ENCODE data around the gene DRP2. TPM values are rescaled to one million over a fixed set of nuclear protein-coding genes. Genes with fewer than 3 reads are reported as not detected.

Gene DRP2
- total and polyA plus RNA-seq, 7 donors: 0.48 to 7.1 (median 5.3) TPM; not detected in 1

GRCh38 chrX:101219864-101220346 is 319 bp downstream of the DRP2 start:
- DNase-seq: no peak
- no peaks in the 10 kb centered on the region for H3K36me3 ChIP-seq
- H3K27me3 ChIP-seq: no peaks in the 10 kb centered on the region
- no peaks in the 10 kb centered on the region for H3K9me3 ChIP-seq
- H3K27ac ChIP-seq: peak overlapping the region in 3 of 4 donors; percentile 55 to 64 (median 61)
- no peaks in the 10 kb centered on the region for H3K4me1 ChIP-seq
- 42 to 77% methylated on average over 12 of the region's 12 CpGs for WGBS, 2 donors
- H3K4me3 ChIP-seq: peak overlapping the region in 3 of 4 donors; percentile 21 to 33 (median 26)
- intact Hi-C loops (cut with DNase I): no loop called here
- TF ChIP-seq EP300 (IDR thresholded peaks at IDR 0.05): no peak

DNA sequence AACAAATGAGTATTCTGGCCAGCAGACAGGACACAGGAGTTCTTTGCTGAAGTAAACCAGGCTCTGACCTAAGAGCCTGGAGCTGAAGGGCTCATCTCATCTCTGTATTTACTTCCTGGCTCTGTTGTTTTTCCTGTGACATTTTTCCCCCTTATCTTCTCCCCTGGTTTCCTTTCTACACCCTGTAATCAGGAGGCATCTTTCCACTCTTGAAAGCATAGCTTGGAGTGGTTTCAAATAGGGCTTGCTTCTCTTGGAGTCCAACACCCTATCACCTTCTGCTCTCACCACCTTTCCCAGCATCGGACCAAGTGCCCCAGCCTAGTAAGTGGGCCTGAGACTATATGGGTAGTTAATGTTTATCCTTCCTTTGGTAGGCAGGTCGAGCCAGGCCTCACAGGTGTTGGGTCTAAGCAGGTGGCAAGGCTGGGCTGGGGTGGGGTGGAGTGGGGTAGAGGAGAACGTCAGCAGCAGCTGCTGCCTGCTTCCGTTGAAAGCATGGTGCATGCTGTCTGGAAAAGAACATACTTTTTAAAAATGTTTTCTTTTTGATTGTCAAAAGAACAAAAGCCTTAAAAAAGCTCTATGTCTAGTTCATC is 1.2 kb downstream of the DRP2 start:
- Histone ChIP-seq H3K4me1 (no peaks in the 10 kb centered on the region), H3K27ac (peak overlapping the region in 3 of 4 donors; percentile 55 to 64 (median 61)), H3K36me3 (no peaks in the 10 kb centered on the region), H3K4me3 (peak overlapping the region in 2 of 4 donors; percentile 26 to 33), H3K9me3 (no peaks in the 10 kb centered on the region), H3K27me3 (no peaks in the 10 kb centered on the region)
- intact Hi-C loops (cut with DNase I): no loop called here
- WGBS, 2 donors: 13 to 41% methylated on average over 4 of the region's 4 CpGs
- no peak for DNase-seq
- TF ChIP-seq EP300 (IDR thresholded peaks at IDR 0.05) (no peak), POLR2A (IDR thresholded peaks at IDR 0.05) (no peak), POLR2AphosphoS5 (IDR thresholded peaks at IDR 0.05) (no peak), CTCF (IDR thresholded peaks at IDR 0.05) (no peak)

DNA sequence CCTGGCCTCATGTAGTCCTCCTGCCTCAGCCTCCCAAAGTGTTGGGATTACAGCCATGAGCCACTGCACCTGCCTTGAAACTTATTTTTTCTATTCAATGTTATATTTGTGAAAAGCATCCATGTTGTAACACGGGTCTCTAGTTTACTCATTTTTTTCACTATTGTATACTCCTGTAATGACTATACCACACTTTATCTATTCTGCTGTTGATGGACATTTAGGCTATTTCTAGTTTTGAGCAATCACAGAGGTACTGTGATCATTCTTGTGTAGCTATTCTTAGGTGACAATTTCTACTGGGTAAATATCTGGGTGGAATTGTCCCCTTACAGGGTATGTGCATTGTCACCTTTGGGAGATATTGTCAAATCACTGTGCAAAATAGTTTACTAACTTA is 3.6 kb downstream of the DRP2 start:
- 66 to 88% methylated on average over 1 of the region's 1 CpG for WGBS, 2 donors
- Histone ChIP-seq H3K9me3 (no peaks in the 10 kb centered on the region), H3K36me3 (no peaks in the 10 kb centered on the region), H3K4me1 (no peaks in the 10 kb centered on the region), H3K27me3 (no peaks in the 10 kb centered on the region), H3K27ac (no peak overlapping the region), H3K4me3 (no peak overlapping the region)
- no peak for DNase-seq
- intact Hi-C loops (cut with DNase I): no loop called here
- no peak for TF ChIP-seq CTCF (IDR thresholded peaks at IDR 0.05)
- TF ChIP-seq POLR2AphosphoS5 (IDR thresholded peaks at IDR 0.05): no peak
- TF ChIP-seq EP300 (IDR thresholded peaks at IDR 0.05): no peak
- no peak for TF ChIP-seq POLR2A (IDR thresholded peaks at IDR 0.05)

DNA sequence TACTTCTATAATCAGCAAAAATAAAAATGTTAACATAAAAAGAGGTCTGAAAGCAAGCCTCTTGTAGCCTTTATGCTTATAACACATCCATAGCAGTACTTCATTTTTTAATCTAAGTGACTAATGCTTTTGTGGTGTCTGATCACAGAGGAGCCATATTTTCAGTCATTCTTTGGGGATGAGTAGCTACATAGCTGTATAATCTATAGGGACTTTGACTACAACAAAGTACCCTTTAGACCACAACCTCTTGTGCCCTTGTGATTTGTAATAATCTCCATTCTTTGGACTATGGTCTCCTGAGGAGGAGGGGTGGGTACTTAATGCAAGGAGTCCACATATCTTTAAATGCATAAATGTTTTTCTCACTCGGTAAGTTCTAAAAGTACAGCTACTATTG is 9.6 kb downstream of the DRP2 start:
- DNase-seq: no peak
- H3K36me3 ChIP-seq: no peaks in the 10 kb centered on the region
- H3K27ac ChIP-seq: no peak overlapping the region
- TF ChIP-seq POLR2A (IDR thresholded peaks at IDR 0.05) (no peak), EP300 (IDR thresholded peaks at IDR 0.05) (no peak), POLR2AphosphoS5 (IDR thresholded peaks at IDR 0.05) (no peak)
- H3K4me3 ChIP-seq: no peak overlapping the region
- intact Hi-C loops (cut with DNase I): no loop called here
- H3K9me3 ChIP-seq: no peaks in the 10 kb centered on the region
- no peaks in the 10 kb centered on the region for H3K4me1 ChIP-seq
- H3K27me3 ChIP-seq: no peaks in the 10 kb centered on the region
- WGBS, 2 donors: 83 to 96% methylated on average over 1 of the region's 1 CpG

DNA sequence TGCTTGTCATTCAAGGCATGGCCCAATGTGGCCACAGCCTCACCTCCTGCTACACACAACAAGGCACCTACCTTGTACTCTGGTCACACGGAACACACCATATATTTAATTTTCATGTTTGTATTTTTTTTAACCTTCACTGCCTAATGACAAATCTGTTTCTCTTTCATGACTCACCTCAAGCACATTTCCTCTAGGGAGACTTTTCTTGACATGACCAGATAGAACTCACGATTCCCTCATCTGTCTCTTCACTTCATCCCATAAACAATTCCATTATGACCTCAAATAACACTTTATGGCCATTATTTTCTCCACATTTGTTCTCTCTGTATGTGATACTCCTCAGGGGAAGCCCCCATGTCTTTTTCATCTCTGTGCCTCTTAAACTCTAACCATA is 11.1 kb downstream of the DRP2 start:
- no peaks in the 10 kb centered on the region for H3K36me3 ChIP-seq
- no peaks in the 10 kb centered on the region for H3K9me3 ChIP-seq
- no peak for DNase-seq
- 92% methylated on average over 2 of the region's 2 CpGs for WGBS, 2 donors
- no peak overlapping the region for H3K27ac ChIP-seq
- TF ChIP-seq CTCF (IDR thresholded peaks at IDR 0.05) (no peak), EP300 (IDR thresholded peaks at IDR 0.05) (no peak), POLR2A (IDR thresholded peaks at IDR 0.05) (no peak), POLR2AphosphoS5 (IDR thresholded peaks at IDR 0.05) (no peak)
- no peaks in the 10 kb centered on the region for H3K27me3 ChIP-seq
- no peaks in the 10 kb centered on the region for H3K4me1 ChIP-seq
- H3K4me3 ChIP-seq: no peak overlapping the region
- intact Hi-C loops (cut with DNase I): no loop called here

DNA sequence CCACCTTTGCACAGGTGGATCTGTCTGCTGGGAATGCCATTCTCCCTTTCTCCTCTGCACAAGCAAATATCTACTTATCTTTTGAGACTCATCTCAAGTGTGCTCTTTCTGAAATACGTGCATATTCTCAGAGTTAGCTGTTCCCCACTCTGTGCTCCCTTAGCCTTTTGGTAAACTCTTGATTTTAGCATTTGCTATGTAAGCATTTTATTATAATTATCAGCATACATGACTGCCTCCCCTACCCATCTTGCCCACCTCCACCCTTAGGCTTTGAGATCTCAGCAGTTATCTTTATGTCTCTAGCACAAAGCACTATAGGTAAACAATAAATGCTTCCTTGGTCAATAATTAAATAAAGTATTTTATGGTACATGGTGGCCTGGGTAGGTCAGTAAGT is 11.5 kb downstream of the DRP2 start:
- 84 to 96% methylated on average over 1 of the region's 1 CpG for WGBS, 2 donors
- H3K4me1 ChIP-seq: no peaks in the 10 kb centered on the region

More for the DNA sequence above, 11.5 kb downstream of the DRP2 start:
- Histone ChIP-seq H3K36me3 (no peaks in the 10 kb centered on the region), H3K27me3 (no peaks in the 10 kb centered on the region), H3K27ac (no peak overlapping the region), H3K9me3 (no peaks in the 10 kb centered on the region), H3K4me3 (no peak overlapping the region)
- no peak for DNase-seq
- TF ChIP-seq POLR2AphosphoS5 (IDR thresholded peaks at IDR 0.05) (no peak), CTCF (IDR thresholded peaks at IDR 0.05) (no peak), POLR2A (IDR thresholded peaks at IDR 0.05) (no peak), EP300 (IDR thresholded peaks at IDR 0.05) (no peak)
- intact Hi-C loops (cut with DNase I): no loop called here
